HepG2 (cell line): ENCODE results near the gene SLC9B2. TPM values are rescaled to one million over a fixed set of nuclear protein-coding genes. Genes with fewer than 3 reads are reported as not detected.
A peak's percentile ranks its signal among the peaks of the same experiment; 100 is the strongest.

Experiments used
- ATF7 ChIP-seq, 2 experiments: fragments of 450-650 bp in 1 of 2; sonication (generic) in 1 of 2; formaldehyde crosslinking in 1 of 2; IDR thresholded peaks; 2 replicates each; pipeline versions ENCODE4 v1.4.0 to v1.6.1; 2016 to 2020; ENCODE audit warnings: antibody characterized with exemption in 1 of 2, mild to moderate bottlenecking in 1 of 2, missing genetic modification reagents in 1 of 2
- CBX2 ChIP-seq, 2 experiments: fragments of 200-600 bp in 1 of 2; sonication (generic); formaldehyde crosslinking in 1 of 2; IDR thresholded peaks; 2 replicates each; pipeline versions ENCODE4 v1.7.0 to v1.8.1; 2018 to 2022; ENCODE audit warnings: low read depth in 2 of 2, low read length in 1 of 2, mild to moderate bottlenecking in 1 of 2, missing genetic modification reagents in 1 of 2
- CCDC6 ChIP-seq: sonication (generic); formaldehyde crosslinking; IDR thresholded peaks from 2 replicates; pipeline ENCODE4 v1.8.1; 2022; ENCODE audit warnings: mild to moderate bottlenecking, missing genetic modification reagents, moderate library complexity
- HCFC1 ChIP-seq: fragments of 150-350 bp; IDR thresholded peaks from 2 replicates; pipeline ENCODE4 v1.6.1; 2014; ENCODE audit warnings: low read depth, low read length
- KLF13 ChIP-seq: sonication (generic); formaldehyde crosslinking; IDR thresholded peaks from 2 replicates; pipeline ENCODE4 v1.4.0; 2020; ENCODE audit warnings: mild to moderate bottlenecking, missing genetic modification reagents
- RELA ChIP-seq: sonication (generic); formaldehyde crosslinking; IDR thresholded peaks from 2 replicates; pipeline ENCODE4 v1.4.0; 2020; ENCODE audit warnings: missing genetic modification reagents
- ZFP41 ChIP-seq: sonication (generic); formaldehyde crosslinking; IDR thresholded peaks from 2 replicates; pipeline ENCODE4 v1.4.0; 2020; ENCODE audit warnings: mild to moderate bottlenecking, missing genetic modification reagents, borderline replicate concordance
- ZNF205 ChIP-seq: IDR thresholded peaks from 2 replicates; pipeline ENCODE4 v1.6.1; 2018; ENCODE audit warnings: missing biosample characterization, missing genetic modification reagents
- ZNF598 ChIP-seq: sonication (generic); formaldehyde crosslinking; IDR thresholded peaks from 2 replicates; pipeline ENCODE4 v1.5.1; 2020; ENCODE audit warnings: mild to moderate bottlenecking, missing genetic modification reagents, borderline replicate concordance
- ZNF773 ChIP-seq: sonication (generic); formaldehyde crosslinking; IDR thresholded peaks from 2 replicates; pipeline ENCODE4 v1.4.0; 2020; ENCODE audit warnings: missing genetic modification reagents, borderline replicate concordance
- polyA plus RNA-seq, 8 experiments: library from polyadenylated mRNA; depleted of rRNA in 3 of 8; stranded (reverse) in 7 of 8; unstranded in 1 of 8; fragments of >200 nt; fragmentation: Illumina TruSeq in 4 of 8; extraction: Trizol in 4 of 8; gene quantifications; 2 replicates each; pipeline versions ENCODE4 v1.2.1 to v1.2.3, GENCODE V29; 2011 to 2016; ENCODE audit warnings: low read depth in 4 of 8, missing spikeins in 1 of 8, mixed read lengths in 1 of 8; ENCODE audit not compliant: insufficient read depth in 1 of 8
- total RNA-seq, 5 experiments: library from RNA; depleted of rRNA; stranded (reverse); fragments of >200 nt; fragmentation: Illumina TruSeq; extraction: Trizol; gene quantifications; 2 replicates each; pipeline ENCODE4 v1.2.3, GENCODE V29; 2016; ENCODE audit warnings: low read depth in 1 of 5
- TF ChIP-seq, protein P1 (sequence below): sonication (generic); formaldehyde crosslinking; IDR thresholded peaks from 2 replicates; pipeline ENCODE4 v1.8.0; 2022; ENCODE audit warnings: missing genetic modification reagents, mild to moderate bottlenecking, moderate library complexity, borderline replicate concordance
- TF ChIP-seq, protein P2 (sequence below): sonication (generic); formaldehyde crosslinking; IDR thresholded peaks from 2 replicates; pipeline ENCODE4 v1.5.1; 2020; ENCODE audit warnings: mild to moderate bottlenecking, missing genetic modification reagents, moderate library complexity
- TF ChIP-seq, protein P3 (sequence below): sonication (generic); formaldehyde crosslinking; IDR thresholded peaks from 2 replicates; pipeline ENCODE4 v1.4.0; 2020; ENCODE audit warnings: missing genetic modification reagents, borderline replicate concordance

Gene SLC9B2
- total and polyA plus RNA-seq, 2 of the 13 experiments (the other 11 are each of a cell fraction or from before 2014, with no cell fraction given) = 23.5 to 38.5 TPM

- TF ChIP-seq, protein P1, sequence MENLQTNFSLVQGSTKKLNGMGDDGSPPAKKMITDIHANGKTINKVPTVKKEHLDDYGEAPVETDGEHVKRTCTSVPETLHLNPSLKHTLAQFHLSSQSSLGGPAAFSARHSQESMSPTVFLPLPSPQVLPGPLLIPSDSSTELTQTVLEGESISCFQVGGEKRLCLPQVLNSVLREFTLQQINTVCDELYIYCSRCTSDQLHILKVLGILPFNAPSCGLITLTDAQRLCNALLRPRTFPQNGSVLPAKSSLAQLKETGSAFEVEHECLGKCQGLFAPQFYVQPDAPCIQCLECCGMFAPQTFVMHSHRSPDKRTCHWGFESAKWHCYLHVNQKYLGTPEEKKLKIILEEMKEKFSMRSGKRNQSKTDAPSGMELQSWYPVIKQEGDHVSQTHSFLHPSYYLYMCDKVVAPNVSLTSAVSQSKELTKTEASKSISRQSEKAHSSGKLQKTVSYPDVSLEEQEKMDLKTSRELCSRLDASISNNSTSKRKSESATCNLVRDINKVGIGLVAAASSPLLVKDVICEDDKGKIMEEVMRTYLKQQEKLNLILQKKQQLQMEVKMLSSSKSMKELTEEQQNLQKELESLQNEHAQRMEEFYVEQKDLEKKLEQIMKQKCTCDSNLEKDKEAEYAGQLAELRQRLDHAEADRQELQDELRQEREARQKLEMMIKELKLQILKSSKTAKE (CRISPR knock-in tag) = peak; percentile 33; the same call in 1 of the 2 replicates
- TF ChIP-seq ZNF773 = no peak
- no peak for TF ChIP-seq ATF7 (IDR thresholded peaks at IDR 0.05)
- 0 out of 2 replicates have a peak, but pooled peaks have one; percentile 49 for TF ChIP-seq ATF7 (CRISPR knock-in tag; IDR thresholded peaks at IDR 0.05)
- TF ChIP-seq CBX2 (IDR thresholded peaks at IDR 0.05; ENCODE audit: low read depth, low read length) = no peak
- TF ChIP-seq CBX2 (CRISPR knock-in tag; IDR thresholded peaks at IDR 0.05; ENCODE audit: low read depth) = peak; percentile 71; the same call in 1 of the 2 replicates
- no peak for TF ChIP-seq KLF13 (CRISPR knock-in tag)
- TF ChIP-seq, protein P2, sequence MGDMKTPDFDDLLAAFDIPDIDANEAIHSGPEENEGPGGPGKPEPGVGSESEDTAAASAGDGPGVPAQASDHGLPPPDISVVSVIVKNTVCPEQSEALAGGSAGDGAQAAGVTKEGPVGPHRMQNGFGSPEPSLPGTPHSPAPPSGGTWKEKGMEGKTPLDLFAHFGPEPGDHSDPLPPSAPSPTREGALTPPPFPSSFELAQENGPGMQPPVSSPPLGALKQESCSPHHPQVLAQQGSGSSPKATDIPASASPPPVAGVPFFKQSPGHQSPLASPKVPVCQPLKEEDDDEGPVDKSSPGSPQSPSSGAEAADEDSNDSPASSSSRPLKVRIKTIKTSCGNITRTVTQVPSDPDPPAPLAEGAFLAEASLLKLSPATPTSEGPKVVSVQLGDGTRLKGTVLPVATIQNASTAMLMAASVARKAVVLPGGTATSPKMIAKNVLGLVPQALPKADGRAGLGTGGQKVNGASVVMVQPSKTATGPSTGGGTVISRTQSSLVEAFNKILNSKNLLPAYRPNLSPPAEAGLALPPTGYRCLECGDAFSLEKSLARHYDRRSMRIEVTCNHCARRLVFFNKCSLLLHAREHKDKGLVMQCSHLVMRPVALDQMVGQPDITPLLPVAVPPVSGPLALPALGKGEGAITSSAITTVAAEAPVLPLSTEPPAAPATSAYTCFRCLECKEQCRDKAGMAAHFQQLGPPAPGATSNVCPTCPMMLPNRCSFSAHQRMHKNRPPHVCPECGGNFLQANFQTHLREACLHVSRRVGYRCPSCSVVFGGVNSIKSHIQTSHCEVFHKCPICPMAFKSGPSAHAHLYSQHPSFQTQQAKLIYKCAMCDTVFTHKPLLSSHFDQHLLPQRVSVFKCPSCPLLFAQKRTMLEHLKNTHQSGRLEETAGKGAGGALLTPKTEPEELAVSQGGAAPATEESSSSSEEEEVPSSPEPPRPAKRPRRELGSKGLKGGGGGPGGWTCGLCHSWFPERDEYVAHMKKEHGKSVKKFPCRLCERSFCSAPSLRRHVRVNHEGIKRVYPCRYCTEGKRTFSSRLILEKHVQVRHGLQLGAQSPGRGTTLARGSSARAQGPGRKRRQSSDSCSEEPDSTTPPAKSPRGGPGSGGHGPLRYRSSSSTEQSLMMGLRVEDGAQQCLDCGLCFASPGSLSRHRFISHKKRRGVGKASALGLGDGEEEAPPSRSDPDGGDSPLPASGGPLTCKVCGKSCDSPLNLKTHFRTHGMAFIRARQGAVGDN (CRISPR knock-in tag) = peak; percentile 98
- TF ChIP-seq HCFC1 = no peak
- no peak; the same call in 1 of the 2 replicates for TF ChIP-seq ZFP41 (CRISPR knock-in tag)
- TF ChIP-seq CCDC6 = no peak
- TF ChIP-seq ZNF598 (CRISPR knock-in tag) = peak; percentile 76; the same call in 1 of the 2 replicates
- TF ChIP-seq, protein P3, sequence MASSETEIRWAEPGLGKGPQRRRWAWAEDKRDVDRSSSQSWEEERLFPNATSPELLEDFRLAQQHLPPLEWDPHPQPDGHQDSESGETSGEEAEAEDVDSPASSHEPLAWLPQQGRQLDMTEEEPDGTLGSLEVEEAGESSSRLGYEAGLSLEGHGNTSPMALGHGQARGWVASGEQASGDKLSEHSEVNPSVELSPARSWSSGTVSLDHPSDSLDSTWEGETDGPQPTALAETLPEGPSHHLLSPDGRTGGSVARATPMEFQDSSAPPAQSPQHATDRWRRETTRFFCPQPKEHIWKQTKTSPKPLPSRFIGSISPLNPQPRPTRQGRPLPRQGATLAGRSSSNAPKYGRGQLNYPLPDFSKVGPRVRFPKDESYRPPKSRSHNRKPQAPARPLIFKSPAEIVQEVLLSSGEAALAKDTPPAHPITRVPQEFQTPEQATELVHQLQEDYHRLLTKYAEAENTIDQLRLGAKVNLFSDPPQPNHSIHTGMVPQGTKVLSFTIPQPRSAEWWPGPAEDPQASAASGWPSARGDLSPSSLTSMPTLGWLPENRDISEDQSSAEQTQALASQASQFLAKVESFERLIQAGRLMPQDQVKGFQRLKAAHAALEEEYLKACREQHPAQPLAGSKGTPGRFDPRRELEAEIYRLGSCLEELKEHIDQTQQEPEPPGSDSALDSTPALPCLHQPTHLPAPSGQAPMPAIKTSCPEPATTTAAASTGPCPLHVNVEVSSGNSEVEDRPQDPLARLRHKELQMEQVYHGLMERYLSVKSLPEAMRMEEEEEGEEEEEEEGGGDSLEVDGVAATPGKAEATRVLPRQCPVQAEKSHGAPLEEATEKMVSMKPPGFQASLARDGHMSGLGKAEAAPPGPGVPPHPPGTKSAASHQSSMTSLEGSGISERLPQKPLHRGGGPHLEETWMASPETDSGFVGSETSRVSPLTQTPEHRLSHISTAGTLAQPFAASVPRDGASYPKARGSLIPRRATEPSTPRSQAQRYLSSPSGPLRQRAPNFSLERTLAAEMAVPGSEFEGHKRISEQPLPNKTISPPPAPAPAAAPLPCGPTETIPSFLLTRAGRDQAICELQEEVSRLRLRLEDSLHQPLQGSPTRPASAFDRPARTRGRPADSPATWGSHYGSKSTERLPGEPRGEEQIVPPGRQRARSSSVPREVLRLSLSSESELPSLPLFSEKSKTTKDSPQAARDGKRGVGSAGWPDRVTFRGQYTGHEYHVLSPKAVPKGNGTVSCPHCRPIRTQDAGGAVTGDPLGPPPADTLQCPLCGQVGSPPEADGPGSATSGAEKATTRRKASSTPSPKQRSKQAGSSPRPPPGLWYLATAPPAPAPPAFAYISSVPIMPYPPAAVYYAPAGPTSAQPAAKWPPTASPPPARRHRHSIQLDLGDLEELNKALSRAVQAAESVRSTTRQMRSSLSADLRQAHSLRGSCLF (CRISPR knock-in tag) = no peak; the same call in 1 of the 2 replicates
- no peak for TF ChIP-seq RELA (CRISPR knock-in tag)
- 0 out of 2 replicates have a peak, but pooled peaks have one; percentile 33 for TF ChIP-seq ZNF205 (CRISPR knock-in tag)
Measured at GRCh38 chr4:103019308-103020124, 57.0 kb downstream of the SLC9B2 start, which contains the start of gene SLC9B1 (continued).
